SKM-1 (cell line): Measurements from ENCODE around the gene RIOX2.

ENCODE experiments used
- DNase-seq: peaks from one replicate; lab custom pipeline; 2025; ENCODE audit not compliant: unreplicated experiment; lab: John Stamatoyannopoulos, UW

The RIOX2 gene

DNA sequence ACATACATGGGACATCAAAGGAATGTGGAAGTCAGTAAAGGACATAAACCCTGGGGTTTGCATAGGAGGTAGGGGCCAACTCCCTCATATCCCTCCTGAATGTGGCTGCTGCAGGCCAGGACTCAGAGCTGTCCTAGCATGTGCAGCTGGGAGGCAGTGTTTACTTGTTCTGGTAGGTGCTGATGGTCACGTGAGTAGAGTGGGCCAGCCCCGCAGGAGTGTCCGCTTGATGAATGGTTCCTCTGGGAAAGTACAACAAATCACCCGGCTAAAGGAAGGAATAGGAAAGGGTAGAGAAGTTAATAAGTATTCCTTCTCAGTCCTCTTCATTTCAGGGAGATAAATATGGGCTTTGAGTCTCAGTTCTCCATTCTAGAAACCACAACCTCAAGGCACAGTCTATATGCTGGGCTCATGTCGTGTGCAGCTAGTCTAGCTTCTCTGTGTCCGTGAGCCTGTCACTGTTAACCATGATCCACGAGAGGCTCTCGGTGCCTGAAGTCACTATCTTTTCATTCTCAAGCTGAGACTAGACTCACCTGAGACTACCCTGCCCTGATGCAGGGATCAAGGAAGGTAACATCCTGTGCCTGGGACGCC is 17.9 kb downstream of the RIOX2 start:
- DNase-seq: no peak

DNA sequence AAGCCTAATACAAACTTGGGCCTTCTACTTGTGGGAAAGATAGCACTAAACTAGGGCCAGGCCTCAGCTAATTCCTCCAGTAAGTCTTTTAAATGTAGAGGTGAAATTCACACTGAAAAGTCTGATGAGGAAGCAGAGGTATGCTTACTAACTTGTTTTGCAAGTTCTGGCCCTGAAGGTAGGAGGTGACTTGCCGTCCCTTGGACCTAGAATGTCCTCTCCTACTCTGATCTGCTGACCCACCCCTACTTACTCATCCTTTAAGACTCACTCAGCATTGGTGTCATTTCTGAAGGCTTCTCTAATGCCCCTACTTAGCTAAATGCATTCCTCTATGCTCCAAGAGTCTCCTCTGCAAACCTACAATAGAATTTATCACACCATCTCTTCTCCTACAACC is 19.4 kb downstream of the RIOX2 start:
- DNase-seq: no peak

GRCh38 chr3:97952280-97952679 is 20.0 kb downstream of the RIOX2 start:
- no peak for DNase-seq

DNA sequence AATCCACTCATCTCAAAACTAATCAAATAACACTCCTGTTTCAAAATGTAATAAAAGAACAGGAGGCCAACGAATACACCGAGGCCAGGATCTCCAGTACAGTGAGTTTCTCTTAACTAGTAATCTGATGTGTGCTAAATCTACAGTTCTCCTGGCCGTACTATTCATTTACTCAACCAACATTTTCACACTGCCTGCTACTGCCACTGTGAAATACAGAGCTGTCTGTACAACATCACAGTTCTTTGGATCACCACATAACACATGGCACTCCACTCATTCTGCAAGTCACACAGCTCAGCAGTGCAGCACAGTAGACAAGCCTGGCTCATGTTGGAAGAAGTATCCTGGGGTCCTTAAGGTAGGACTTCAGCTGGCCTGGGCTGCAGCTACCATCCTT is 21.9 kb downstream of the RIOX2 start:
- DNase-seq: no peak

GRCh38 chr3:97949743-97950142 is 22.5 kb downstream of the RIOX2 start:
- DNase-seq: no peak

DNA sequence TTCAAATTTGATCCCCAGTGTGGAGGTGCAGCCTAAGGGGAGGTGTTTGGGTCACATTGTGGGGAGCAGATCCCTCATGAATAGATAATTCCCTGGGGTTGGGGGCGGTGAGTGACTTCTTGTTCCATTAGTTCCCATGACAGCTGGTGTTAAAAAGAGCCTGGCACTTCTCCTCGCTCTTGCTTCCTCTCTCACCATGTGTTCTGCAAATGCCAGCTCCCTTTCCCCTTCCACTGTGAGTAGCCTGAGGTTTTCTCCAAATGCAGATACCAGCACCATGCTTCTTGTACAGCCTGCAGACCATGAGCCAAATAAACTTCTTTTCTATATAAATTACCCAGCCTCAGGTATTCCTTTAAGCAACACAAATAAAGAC is 23.1 kb downstream of the RIOX2 start:
- no peak for DNase-seq

GRCh38 chr3:97948351-97949109 is 23.7 kb downstream of the RIOX2 start:
- no peak for DNase-seq

DNA sequence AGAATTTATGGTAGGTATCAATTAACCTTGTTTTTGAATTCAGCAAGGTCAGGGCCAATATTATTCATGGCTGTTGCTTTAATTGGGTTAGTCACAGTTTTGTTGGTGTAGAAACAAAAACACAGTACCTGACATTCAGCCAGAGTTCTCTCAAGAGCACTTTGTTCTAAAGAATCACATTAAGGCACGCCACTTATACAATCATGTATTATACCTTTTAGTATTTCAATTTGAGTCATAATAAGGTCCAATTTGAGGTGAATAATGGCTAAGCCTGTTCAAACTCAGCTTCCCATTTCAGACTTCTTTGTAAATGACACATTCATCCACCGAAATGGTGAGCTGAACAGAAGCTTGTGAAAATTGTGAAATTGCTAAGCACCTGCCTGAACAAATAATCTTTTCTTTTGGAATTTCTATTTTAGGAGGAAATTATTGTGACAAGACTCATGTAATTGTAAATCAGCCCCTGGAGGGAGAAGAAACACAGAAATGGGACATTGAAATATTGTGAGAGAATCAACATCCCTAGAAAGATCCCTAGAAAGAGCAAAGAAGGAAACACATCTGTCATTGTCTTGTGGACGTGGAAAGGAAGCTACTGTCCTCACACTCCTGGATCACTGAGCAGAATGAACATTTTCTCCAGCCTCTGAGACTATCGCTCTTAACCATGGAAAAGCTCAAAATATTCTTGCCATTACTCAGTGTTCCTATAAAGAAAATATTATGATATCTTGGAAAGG is 29.3 kb downstream of the RIOX2 start:
- DNase-seq: no peak

GRCh38 chr3:97940034-97940433 is 32.2 kb downstream of the RIOX2 start:
- DNase-seq: no peak

DNA sequence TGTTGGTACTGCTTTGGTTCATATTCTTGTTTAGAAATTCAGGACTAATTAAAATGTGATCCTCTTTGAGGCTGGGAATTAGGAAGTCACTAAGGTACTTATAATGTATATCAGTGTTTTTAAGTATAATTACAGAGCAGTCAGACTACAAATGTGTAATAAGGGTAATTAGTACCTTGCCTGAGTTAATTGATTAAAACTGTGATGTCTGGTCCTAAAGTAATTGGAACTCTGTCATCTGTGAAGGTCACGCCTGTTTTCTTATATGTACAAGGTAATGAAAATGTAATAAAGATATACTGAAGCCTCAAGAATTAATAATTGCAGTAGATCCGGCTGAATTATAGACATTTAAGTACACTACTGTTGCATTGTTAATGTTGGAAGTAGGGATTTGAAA is 32.8 kb downstream of the RIOX2 start:
- no peak for DNase-seq

DNA sequence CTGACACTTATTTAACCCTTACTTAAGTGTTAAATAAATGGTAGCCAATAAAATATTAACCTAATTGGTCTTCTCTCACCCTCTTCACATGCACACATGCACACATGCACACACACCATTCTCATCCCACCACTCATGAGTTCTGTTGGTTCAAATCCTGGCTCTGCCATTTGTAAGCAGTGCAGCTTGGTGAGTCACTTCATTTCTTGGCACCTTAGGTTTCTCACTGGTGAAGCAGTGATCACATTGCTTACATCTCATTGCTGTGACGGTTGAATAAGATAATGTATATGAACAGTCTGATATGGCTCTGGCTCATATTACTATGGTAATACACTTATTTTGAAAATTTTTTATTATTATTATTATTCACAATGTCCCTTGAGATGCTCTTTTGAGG is 33.8 kb downstream of the RIOX2 start:
- DNase-seq: no peak

DNA sequence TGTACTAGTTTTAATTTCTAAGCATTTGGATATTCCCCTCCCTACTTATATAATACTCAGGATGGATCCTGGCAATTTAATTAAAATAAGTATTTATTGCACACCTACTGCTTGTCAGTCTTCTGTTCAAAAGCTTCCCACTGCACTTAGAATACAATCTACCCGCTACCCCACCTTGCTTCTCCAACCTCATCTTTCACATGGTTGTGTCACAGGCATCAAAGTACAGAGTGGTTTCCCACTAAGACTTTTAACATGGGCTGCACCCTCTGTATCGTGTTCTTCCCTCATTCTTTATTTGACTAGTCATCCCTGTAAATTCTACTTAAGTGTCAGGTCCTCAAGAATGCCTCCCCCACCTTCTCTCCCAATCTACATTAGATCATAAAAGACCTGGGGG is 35.0 kb downstream of the RIOX2 start:
- DNase-seq: no peak

DNA sequence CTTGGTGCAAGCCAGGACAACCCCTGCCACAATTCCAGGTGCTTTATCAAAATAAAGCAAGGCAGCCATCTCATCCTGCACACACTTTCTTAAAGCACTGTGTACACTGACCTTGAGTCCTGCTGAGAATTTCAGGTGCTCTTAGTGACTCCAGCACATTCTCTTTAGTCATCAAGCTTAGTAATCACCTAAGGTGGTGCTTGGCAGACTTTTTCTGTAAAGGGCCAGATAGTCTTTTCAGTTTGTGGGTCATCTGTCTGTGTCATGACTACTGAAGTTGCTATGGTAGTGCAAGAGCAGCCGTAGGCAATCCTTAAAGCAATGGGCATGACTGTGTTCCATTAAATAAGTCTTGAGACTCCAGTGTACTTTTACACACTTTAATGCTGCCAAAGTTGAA is 36.4 kb downstream of the RIOX2 start:
- no peak for DNase-seq

- no peak for DNase-seq
Observed at GRCh38 chr3:97934980-97935695, 37.1 kb downstream of the RIOX2 start.

GRCh38 chr3:97932387-97932801 is 39.8 kb downstream of the RIOX2 start:
- DNase-seq: no peak

DNA sequence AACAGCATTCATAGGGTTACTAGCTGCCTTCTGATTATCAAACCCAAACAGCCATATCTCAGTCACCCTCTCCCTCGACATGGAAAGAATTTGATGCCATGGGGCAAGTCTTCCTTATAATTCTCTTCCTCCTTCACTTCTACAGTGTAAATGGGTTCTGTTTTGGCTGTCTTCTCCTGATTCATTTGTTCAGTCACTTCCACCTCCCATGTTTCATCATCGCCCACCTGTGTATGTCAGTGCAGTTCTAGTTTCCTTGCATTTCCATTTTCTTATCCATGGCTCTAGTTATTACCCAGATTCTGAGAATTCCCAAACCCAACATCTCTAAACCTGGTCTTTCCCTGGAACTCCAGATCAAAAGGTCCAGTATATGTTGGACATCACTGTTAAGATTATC is 41.0 kb downstream of the RIOX2 start:
- no peak for DNase-seq

DNA sequence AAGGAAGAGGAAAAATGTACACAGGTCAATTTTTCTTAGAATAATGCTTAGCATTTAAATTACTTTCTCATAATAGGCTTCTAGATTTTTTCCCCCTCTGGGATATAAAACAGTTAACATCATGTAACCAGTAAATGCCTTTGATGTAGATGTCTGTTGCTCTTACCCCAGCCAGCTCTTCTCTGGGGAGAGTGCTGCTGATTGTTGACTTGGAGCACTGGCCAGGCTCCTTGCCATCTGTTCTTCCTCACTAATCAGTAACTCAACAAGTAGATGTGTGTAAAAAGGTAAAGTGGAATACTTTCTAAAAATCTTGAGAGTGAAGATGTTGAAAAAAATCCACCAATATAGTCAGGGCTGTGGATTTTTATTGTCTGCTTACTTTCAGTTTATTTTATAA is 42.2 kb downstream of the RIOX2 start:
- no peak for DNase-seq

DNA sequence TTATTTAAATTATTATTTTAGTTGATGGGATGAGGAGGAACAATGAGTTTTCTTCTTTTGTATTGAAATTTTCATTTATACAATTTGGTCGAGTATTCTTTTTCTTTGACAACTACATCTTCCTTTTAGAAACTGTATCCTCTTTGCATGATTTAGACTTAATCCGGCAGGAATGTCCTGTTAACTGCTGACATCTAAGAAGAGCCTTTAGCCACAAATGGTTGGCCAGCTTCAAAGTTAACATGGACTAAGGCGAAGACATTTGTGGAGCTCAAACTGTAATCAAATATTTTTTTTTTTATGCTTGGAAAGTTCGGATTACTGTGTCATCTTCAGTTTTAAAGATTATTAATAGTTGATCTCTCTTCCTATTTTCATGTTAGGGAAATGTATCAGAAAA is 43.2 kb downstream of the RIOX2 start:
- DNase-seq: no peak

- no peak for DNase-seq
Observed at GRCh38 chr3:97927704-97928103, 44.5 kb downstream of the RIOX2 start.

DNA sequence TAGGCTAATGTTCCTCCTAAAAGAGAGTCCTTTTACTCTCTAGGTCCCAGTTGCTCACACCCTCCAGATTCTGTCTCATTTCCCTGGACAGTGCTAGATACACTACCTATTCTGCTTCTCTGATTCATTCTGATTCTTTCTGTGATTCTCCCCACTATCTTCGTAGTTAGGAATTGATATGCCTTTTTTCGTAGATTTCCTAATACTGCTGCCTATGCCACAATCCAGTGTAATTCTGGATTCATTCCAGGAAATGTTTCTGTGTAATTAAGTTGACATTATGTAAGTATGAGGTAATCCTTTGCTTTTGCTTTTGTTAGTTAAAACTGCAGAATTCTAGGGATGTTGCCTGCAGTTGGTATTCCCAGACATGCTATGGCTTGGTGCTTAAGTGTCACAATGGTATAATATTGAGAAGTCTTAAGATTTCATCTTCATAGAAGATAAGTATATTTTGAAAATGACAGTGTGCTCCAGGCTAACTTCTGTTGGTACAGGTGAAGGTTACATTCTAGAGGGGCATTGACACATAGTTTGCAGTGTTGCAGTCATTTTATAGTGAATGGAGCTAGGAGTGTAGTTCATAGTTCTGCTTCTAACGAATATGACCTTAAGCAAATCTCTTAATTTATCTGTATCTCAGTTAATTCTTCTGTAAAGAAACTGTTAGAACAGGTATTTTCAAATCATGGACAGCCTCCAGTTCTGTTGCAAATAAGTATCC is 54.3 kb downstream of the RIOX2 start:
- no peak for DNase-seq

- no peak for DNase-seq
Observed at GRCh38 chr3:97916576-97916975, 55.7 kb downstream of the RIOX2 start.
